B cell (primary cell): ENCODE data around the gene ULBP2.
"Not testable (repeated sequence)": the region's sequence is repeated elsewhere in the genome, so short reads cannot be mapped to it uniquely, and the experiment has no call there.

Experiments used
- EZH2 ChIP-seq: IDR thresholded peaks from 2 replicates; pipeline ENCODE4 v1.6.1; 2012; ENCODE audit warnings: borderline replicate concordance, low read depth, mild to moderate bottlenecking, moderate library complexity, low read length; ENCODE audit not compliant: insufficient read depth, poor library complexity, severe bottlenecking
- TF ChIP-seq, protein P1 (sequence below): fragments of 200-600 bp; IDR thresholded peaks from one replicate; pipeline ENCODE4 v1.8.0; 2022; ENCODE audit warnings: antibody characterized with exemption, mild to moderate bottlenecking

DNA sequence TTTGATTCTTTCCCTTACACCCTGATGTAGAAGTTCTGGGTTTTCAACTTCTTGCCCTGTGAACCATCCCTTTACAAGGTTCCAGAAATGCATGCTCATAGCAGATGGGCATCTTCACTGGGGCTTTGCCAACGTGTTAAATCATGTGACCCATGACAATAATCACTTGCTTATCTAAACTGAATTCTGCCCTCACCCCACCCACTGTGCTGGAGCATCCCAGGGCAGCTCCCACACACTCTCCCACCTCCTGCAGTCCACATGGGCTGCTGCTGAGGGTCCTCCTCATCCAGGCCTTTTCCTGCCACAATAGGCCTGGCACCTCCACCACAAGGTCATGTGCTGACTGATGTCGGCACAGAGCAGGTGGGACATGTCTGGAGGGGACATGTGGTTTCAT is 26.2 kb downstream of the ULBP2 start:
- TF ChIP-seq EZH2: not testable (repeated sequence)
- TF ChIP-seq, protein P1, sequence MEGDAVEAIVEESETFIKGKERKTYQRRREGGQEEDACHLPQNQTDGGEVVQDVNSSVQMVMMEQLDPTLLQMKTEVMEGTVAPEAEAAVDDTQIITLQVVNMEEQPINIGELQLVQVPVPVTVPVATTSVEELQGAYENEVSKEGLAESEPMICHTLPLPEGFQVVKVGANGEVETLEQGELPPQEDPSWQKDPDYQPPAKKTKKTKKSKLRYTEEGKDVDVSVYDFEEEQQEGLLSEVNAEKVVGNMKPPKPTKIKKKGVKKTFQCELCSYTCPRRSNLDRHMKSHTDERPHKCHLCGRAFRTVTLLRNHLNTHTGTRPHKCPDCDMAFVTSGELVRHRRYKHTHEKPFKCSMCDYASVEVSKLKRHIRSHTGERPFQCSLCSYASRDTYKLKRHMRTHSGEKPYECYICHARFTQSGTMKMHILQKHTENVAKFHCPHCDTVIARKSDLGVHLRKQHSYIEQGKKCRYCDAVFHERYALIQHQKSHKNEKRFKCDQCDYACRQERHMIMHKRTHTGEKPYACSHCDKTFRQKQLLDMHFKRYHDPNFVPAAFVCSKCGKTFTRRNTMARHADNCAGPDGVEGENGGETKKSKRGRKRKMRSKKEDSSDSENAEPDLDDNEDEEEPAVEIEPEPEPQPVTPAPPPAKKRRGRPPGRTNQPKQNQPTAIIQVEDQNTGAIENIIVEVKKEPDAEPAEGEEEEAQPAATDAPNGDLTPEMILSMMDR: not testable (repeated sequence)
